AG09319 (cell line): ENCODE measurements around the gene BRAF.
"Not testable (repeated sequence)": the region's sequence is repeated elsewhere in the genome, so short reads cannot be mapped to it uniquely, and the experiment has no call there.

ENCODE experiments used
- DNase-seq: peaks from one replicate; pipeline ENCODE4 v3.0.0-alpha.2; 2010; ENCODE audit warnings: low read depth; ENCODE audit errors: extremely low read depth
- TF ChIP-seq, protein P1 (sequence below): IDR thresholded peaks from 2 replicates; pipeline ENCODE4 v1.5.1; 2011; ENCODE audit warnings: low read depth, mild to moderate bottlenecking, inconsistent platforms, low read length, moderate library complexity

The BRAF gene

DNA sequence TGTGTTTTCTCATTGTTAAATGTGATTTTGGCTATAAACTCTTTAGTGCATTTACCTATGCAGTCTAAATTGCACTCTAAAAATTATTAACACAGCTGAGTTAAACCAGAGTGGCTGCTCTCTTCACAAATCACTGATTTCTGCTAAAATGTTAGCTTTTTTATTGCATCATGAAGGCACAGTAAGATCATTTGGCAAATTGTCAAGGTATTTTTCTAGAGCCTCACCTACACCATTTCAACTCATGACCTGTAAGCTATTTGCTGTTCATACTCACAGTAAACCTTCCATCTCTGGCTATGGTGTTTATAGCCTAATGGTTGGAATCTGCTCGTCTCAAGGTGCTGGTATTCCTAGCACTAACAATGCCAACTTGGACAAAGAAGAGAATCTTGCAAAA is 202.5 kb downstream of the BRAF start:
- DNase-seq = no peak
- TF ChIP-seq, protein P1, sequence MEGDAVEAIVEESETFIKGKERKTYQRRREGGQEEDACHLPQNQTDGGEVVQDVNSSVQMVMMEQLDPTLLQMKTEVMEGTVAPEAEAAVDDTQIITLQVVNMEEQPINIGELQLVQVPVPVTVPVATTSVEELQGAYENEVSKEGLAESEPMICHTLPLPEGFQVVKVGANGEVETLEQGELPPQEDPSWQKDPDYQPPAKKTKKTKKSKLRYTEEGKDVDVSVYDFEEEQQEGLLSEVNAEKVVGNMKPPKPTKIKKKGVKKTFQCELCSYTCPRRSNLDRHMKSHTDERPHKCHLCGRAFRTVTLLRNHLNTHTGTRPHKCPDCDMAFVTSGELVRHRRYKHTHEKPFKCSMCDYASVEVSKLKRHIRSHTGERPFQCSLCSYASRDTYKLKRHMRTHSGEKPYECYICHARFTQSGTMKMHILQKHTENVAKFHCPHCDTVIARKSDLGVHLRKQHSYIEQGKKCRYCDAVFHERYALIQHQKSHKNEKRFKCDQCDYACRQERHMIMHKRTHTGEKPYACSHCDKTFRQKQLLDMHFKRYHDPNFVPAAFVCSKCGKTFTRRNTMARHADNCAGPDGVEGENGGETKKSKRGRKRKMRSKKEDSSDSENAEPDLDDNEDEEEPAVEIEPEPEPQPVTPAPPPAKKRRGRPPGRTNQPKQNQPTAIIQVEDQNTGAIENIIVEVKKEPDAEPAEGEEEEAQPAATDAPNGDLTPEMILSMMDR = no peak

- TF ChIP-seq, protein P1 = no peak
- no peak for DNase-seq
These were observed 205.0 kb downstream of the BRAF start for GRCh38 chr7:140719721-140720120.

GRCh38 chr7:140714331-140715040 is 210.2 kb downstream of the BRAF start:
- no peak for DNase-seq
- TF ChIP-seq, protein P1 = no peak

- not testable (repeated sequence) for DNase-seq
These were observed 212.3 kb downstream of the BRAF start for GRCh38 chr7:140712392-140712791.

GRCh38 chr7:140708764-140709163 is 216.0 kb downstream of the BRAF start:
- DNase-seq = not testable (repeated sequence)

DNA sequence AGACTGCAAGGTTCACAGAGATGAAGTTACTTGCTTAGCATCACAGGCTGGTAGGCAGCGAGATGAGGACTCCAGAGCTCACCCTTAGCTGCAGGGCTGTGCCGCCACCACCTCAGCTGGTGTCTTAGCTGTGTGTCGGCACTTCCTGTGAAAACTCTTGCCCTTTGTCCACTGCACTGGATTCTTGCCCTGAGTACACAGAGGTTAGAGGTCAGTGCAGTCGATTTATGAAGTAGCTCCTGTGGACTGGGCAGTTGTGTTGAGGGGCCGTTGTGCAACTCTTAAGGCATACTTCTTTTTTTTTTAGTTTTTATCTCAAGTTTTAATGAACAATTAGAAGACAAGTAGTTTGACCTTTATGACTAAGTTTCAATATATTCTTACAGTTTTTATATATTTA is 217.6 kb downstream of the BRAF start:
- TF ChIP-seq, protein P1 = no peak
- DNase-seq = no peak

DNA sequence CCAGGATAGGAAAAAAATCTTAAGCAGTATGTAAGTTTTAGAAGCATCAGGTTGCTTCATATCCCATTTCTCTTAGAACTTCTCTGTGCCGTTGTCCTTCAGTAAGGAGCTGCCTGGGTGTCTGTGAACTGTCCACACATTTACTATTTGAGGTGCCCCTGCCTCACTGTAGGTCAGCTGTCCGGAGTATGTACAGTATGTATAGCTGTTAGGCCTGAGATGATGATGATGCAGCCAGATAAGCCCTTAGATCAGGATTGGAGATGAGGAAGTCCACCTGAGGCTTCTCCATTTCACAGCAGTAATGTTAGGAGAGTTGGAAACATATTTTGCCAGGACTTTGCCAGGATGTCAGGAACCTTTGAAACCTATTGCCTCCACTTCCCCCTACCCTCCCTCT is 220.5 kb downstream of the BRAF start:
- TF ChIP-seq, protein P1 = no peak
- no peak for DNase-seq

DNA sequence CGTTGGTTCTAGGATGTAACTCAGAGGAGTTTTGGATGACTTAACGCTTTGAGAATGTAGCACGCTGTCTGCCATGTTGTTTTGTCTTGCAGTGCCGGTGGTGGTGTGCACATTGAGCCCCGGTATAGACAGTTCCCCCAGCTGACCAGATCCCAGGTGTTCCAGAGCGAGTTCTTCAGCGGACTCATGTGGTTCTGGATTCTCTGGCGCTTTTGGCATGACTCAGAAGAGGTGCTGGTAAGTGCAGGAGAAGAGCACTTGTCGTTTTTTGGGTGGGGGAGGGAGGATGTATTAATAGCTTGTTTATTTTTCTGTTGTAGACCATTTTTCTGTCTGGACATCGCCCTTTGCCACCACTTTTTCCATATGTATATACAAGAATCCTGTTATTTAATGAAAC is 222.0 kb downstream of the BRAF start:
- TF ChIP-seq, protein P1 = no peak

GRCh38 chr7:140698477-140698876 is 226.3 kb downstream of the BRAF start:
- TF ChIP-seq, protein P1 = no peak
- no peak for DNase-seq

More for the DNA sequence above, 222.0 kb downstream of the BRAF start:
- DNase-seq = no peak
